Right kidney (tissue), 1 donor: ENCODE results near the gene ATP1B4.

Experiments used
- DNase-seq: peaks from one replicate; pipeline ENCODE4 v3.0.0-alpha.2; 2016

Gene ATP1B4

DNA sequence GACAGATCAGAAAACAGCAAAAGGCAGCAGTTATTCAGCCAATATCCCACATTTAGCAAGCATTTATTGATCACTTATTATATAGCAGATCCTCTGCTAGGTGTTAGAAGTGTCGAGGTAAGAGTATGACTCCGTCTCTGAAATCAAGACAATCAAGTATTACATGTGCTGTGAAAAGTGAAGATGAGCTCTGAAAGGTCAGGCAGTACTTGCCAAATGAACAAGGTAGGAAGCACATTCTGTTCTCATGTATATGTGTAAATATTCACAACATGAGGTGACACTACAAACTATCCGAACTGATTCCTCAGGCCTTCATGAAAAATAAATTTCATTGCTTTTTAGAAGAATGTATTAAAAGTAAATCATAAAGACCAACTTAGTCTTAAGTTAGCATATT is 15.3 kb downstream of the ATP1B4 start:
- no peak for DNase-seq

GRCh38 chrX:120377715-120378114 is 15.8 kb downstream of the ATP1B4 start:
- no peak for DNase-seq

- DNase-seq, result no peak
Observed at GRCh38 chrX:120378570-120378969, 16.7 kb downstream of the ATP1B4 start.

GRCh38 chrX:120379937-120380681 is 18.2 kb downstream of the ATP1B4 start:
- no peak for DNase-seq

- no peak for DNase-seq
Observed at GRCh38 chrX:120380699-120381098, 18.8 kb downstream of the ATP1B4 start.

- no peak for DNase-seq
Observed at GRCh38 chrX:120401301-120401700, 39.4 kb downstream of the ATP1B4 start.

DNA sequence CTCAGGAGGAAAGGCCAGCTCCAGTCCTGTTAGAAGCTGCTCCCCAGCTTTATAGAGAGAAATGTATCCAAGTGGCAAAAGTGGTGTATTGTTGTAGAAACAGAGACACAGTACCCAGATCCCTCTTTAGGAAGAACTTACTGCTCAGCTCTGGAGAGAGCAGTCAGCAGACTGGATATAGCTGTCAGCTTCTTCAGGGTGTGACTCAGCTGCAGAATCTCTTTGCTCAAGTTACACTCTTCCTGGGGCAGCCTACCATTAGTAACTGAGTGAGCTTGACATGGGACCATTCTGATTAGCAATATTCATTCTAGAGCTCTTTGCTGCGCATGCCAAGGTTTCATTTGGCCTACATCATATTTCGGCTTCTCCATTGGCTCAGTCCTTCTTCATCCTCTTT is 40.5 kb downstream of the ATP1B4 start:
- no peak for DNase-seq

DNA sequence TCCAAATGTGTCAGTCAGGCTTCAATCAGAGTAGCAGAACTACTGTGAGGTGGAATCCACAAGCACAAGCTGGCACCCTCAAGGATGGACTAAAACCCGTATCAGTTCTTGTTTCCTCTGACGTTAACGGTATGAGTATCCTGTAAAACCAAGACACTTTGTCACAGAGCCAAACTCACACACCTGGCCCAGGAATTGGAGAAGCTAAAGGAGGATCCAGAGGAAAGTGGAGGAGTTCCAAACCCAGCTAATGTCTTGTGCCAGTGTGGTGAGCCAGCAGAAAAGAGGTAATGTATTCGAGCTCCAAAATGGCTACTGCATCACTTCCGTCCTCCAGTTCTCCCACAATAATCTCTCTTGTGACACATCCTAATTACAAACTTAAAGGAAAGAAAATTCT is 44.7 kb downstream of the ATP1B4 start:
- no peak for DNase-seq

DNA sequence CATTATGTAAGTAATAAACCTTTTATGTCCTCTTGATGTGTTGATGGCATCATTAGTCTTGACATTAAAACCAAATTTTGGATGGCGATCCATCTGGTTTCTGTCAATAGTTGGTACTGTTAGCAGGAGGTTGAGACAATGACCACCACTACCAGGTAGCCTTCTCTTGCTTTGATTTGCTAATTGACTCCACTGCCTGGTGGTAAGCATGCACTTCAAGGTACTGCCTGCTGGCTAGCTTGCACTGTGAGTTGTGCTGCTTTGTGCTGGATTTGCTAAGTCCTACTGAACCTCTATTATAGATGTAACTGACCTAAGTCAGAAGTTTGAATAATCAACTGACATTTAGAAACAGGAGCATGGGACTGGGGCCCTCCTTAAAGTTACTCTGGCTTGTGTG is 46.3 kb downstream of the ATP1B4 start:
- DNase-seq, result no peak

GRCh38 chrX:120419463-120419862 is 57.6 kb downstream of the ATP1B4 start:
- no peak for DNase-seq

- no peak for DNase-seq
Observed at GRCh38 chrX:120426599-120426998, 64.7 kb downstream of the ATP1B4 start.

DNA sequence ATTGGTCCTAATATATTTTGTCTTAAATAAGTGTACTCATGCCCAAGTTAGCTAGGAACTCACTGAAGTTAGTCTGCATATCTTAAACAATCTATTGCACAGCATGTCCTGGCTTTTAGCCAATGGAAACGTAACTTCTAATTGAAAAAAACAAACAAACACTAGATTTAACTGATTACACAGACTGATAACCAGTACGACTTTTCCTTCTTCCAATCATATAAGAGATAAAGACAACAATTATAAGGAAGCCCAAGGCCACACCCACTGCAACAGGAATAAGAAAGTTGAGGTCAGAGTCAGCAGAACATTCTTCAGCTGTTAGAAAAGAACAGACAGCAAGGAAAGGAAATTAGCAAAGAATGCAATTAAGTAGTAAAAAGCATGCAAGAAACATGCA is 66.4 kb downstream of the ATP1B4 start:
- no peak for DNase-seq

- DNase-seq, result no peak
Observed at GRCh38 chrX:120429776-120430540, 68.1 kb downstream of the ATP1B4 start.
